ENCODE results near the gene C1orf35. TPM values are rescaled to one million over a fixed set of nuclear protein-coding genes. Genes with fewer than 3 reads are reported as not detected.

The C1orf35 gene
- total RNA-seq, 4 donors from 2014 or later = 10.6 to 18.6 (median 12.6) TPM; not detected in 1

- DNase-seq = no peak
- Histone ChIP-seq H3K4me1 (peaks cover 0 to 13% of the 10 kb centered on the region in 2 donors), H3K27ac (no peak overlapping the region)
Observed at GRCh38 chr1:228099331-228099732, 3.8 kb downstream of the C1orf35 start.

GRCh38 chr1:228098323-228098931 is 4.7 kb downstream of the C1orf35 start:
- Histone ChIP-seq H3K4me1 (peaks cover 0 to 9% of the 10 kb centered on the region in 2 donors), H3K4me3 (no peak overlapping the region), H3K9me3 (peaks cover 0 to 12% of the 10 kb centered on the region in 2 donors), H3K27ac (no peak overlapping the region), H3K36me3 (no peaks in the 10 kb centered on the region), H3K27me3 (no peaks in the 10 kb centered on the region)
- TF ChIP-seq POLR2A (IDR thresholded peaks at IDR 0.05) (no peak), CTCF (IDR thresholded peaks at IDR 0.05) (no peak)
- intact Hi-C loops (cut with DNase I; ENCODE audit: low total_unique reads) = no loop called here
- no peak for DNase-seq

More at GRCh38 chr1:228099331-228099732, 3.8 kb downstream of the C1orf35 start:
- H3K36me3 ChIP-seq = no peaks in the 10 kb centered on the region
- H3K9me3 ChIP-seq = peaks cover 0 to 7% of the 10 kb centered on the region in 2 donors
- no peak for TF ChIP-seq CTCF (IDR thresholded peaks at IDR 0.05)
- TF ChIP-seq POLR2A (IDR thresholded peaks at IDR 0.05) = no peak
- intact Hi-C loops (cut with DNase I; ENCODE audit: low total_unique reads) = no loop called here
- no peaks in the 10 kb centered on the region for H3K27me3 ChIP-seq
- H3K4me3 ChIP-seq = no peak overlapping the region

- intact Hi-C loops (cut with DNase I; ENCODE audit: low total_unique reads) = no loop called here
- peaks cover 0 to 9% of the 10 kb centered on the region in 2 donors for H3K4me1 ChIP-seq
- no peak overlapping the region for H3K27ac ChIP-seq
- no peaks in the 10 kb centered on the region for H3K36me3 ChIP-seq
- TF ChIP-seq POLR2A (IDR thresholded peaks at IDR 0.05) (no peak), CTCF (IDR thresholded peaks at IDR 0.05) (no peak)
- no peak for DNase-seq
- H3K27me3 ChIP-seq = no peaks in the 10 kb centered on the region
- peaks cover 0 to 12% of the 10 kb centered on the region in 2 donors for H3K9me3 ChIP-seq
- no peak overlapping the region for H3K4me3 ChIP-seq
Observed at GRCh38 chr1:228097333-228098081, 5.6 kb downstream of the C1orf35 start.

GRCh38 chr1:228096416-228097332 is 6.5 kb downstream of the C1orf35 start:
- DNase-seq = peak in 1 of 2 donors; percentile 6
- Histone ChIP-seq H3K4me1 (peaks cover 0 to 3% of the 10 kb centered on the region in 2 donors), H3K9me3 (peaks cover 0 to 12% of the 10 kb centered on the region in 2 donors), H3K4me3 (no peak overlapping the region), H3K27ac (no peak overlapping the region), H3K27me3 (no peaks in the 10 kb centered on the region), H3K36me3 (no peaks in the 10 kb centered on the region)
- TF ChIP-seq POLR2A (IDR thresholded peaks at IDR 0.05) = no peak
- TF ChIP-seq CTCF (IDR thresholded peaks at IDR 0.05) = no peak
- intact Hi-C loops (cut with DNase I; ENCODE audit: low total_unique reads) = no loop called here

All from uterus (tissue), 4 donors.